ENCODE results near the gene SH2D3C.
A peak's percentile ranks its signal among the peaks of the same experiment; 100 is the strongest.

SH2D3C gene

DNA sequence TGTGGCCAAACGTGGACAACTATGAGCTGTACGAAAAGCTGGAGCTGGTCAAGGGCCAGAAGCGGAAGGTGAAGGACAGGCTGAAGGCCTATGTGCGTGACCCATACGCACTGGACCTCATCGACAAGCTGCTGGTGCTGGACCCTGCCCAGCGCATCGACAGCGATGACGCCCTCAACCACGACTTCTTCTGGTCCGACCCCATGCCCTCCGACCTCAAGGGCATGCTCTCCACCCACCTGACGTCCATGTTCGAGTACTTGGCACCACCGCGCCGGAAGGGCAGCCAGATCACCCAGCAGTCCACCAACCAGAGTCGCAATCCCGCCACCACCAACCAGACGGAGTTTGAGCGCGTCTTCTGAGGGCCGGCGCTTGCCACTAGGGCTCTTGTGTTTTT, 10.7 kb upstream of the SH2D3C start:
- in situ Hi-C loops (cut with HindIII; ENCODE audit: low pct_ligation_motif_present, low sequenced_read_pairs) = no loop called here
- H3K36me3 ChIP-seq (replicated peaks) = peaks cover 61% of the 10 kb centered on the region
- H3K4me3 ChIP-seq (ENCODE audit: low read depth, low read length) = no peak overlapping the region
- no peaks in the 10 kb centered on the region for H3K27me3 ChIP-seq (replicated peaks)
- DNase-seq = no peak
- TF ChIP-seq, protein P1, sequence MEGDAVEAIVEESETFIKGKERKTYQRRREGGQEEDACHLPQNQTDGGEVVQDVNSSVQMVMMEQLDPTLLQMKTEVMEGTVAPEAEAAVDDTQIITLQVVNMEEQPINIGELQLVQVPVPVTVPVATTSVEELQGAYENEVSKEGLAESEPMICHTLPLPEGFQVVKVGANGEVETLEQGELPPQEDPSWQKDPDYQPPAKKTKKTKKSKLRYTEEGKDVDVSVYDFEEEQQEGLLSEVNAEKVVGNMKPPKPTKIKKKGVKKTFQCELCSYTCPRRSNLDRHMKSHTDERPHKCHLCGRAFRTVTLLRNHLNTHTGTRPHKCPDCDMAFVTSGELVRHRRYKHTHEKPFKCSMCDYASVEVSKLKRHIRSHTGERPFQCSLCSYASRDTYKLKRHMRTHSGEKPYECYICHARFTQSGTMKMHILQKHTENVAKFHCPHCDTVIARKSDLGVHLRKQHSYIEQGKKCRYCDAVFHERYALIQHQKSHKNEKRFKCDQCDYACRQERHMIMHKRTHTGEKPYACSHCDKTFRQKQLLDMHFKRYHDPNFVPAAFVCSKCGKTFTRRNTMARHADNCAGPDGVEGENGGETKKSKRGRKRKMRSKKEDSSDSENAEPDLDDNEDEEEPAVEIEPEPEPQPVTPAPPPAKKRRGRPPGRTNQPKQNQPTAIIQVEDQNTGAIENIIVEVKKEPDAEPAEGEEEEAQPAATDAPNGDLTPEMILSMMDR (IDR thresholded peaks at IDR 0.05; ENCODE audit: low read depth, low read length, missing control alignments) = no peak
- no peak overlapping the region for H3K27ac ChIP-seq

GRCh38 chr9:127788337-127789011, 10.0 kb upstream of the SH2D3C start:
- H3K27ac ChIP-seq = no peak overlapping the region
- no peak overlapping the region for H3K4me3 ChIP-seq (ENCODE audit: low read depth, low read length)
- H3K36me3 ChIP-seq (replicated peaks) = peaks cover 61% of the 10 kb centered on the region
- H3K27me3 ChIP-seq (replicated peaks) = no peaks in the 10 kb centered on the region
- in situ Hi-C loops (cut with HindIII; ENCODE audit: low pct_ligation_motif_present, low sequenced_read_pairs) = no loop called here
- DNase-seq = no peak
- TF ChIP-seq, protein P1 (IDR thresholded peaks at IDR 0.05; ENCODE audit: low read depth, low read length, missing control alignments) = no peak

GRCh38 chr9:127786773-127787104, 8.3 kb upstream of the SH2D3C start:
- H3K36me3 ChIP-seq (replicated peaks) = peaks cover 51% of the 10 kb centered on the region
- in situ Hi-C loops (cut with HindIII; ENCODE audit: low pct_ligation_motif_present, low sequenced_read_pairs) = no loop called here
- TF ChIP-seq, protein P1 (IDR thresholded peaks at IDR 0.05; ENCODE audit: low read depth, low read length, missing control alignments) = peak; percentile 67
- H3K27me3 ChIP-seq (replicated peaks) = no peaks in the 10 kb centered on the region
- H3K4me3 ChIP-seq (ENCODE audit: low read depth, low read length) = peak overlapping the region; percentile 87
- DNase-seq = no peak
- H3K27ac ChIP-seq = peak overlapping the region; percentile 94

GRCh38 chr9:127785933-127786772, 7.7 kb upstream of the SH2D3C start, which contains the start of gene CDK9:
TSS of gene CDK9 (plus strand) at chr9:127786034. CDS start at chr9:127786149, 115 bp downstream.
- Histone ChIP-seq H3K36me3 (replicated peaks) (peaks cover 46% of the 10 kb centered on the region), H3K4me3 (ENCODE audit: low read depth, low read length) (peak within 1 kb of the TSS; percentile 87), H3K27me3 (replicated peaks) (no peaks in the 10 kb centered on the region), H3K27ac (peak within 1 kb of the TSS; percentile 94)
- DNase-seq = peak; percentile 80
- in situ Hi-C loops (cut with HindIII; ENCODE audit: low pct_ligation_motif_present, low sequenced_read_pairs) = no loop called here
- TF ChIP-seq, protein P1 (IDR thresholded peaks at IDR 0.05; ENCODE audit: low read depth, low read length, missing control alignments) = no peak

GRCh38 chr9:127785023-127785932, 6.8 kb upstream of the SH2D3C start:
- in situ Hi-C loops (cut with HindIII; ENCODE audit: low pct_ligation_motif_present, low sequenced_read_pairs) = no loop called here
- peak; percentile 57 for DNase-seq
- Histone ChIP-seq H3K27ac (peak overlapping the region; percentile 94), H3K4me3 (ENCODE audit: low read depth, low read length) (peak overlapping the region; percentile 63), H3K27me3 (replicated peaks) (no peaks in the 10 kb centered on the region), H3K36me3 (replicated peaks) (peaks cover 37% of the 10 kb centered on the region)
- TF ChIP-seq, protein P1 (IDR thresholded peaks at IDR 0.05; ENCODE audit: low read depth, low read length, missing control alignments) = peak; percentile 76

Data from brain microvascular endothelial cell (primary cell).